HEK293T (cell line): ENCODE data around the gene GPAT3.

Experiments
- BHLHE40 ChIP-seq: fragments of 450-650 bp; IDR thresholded peaks from 2 replicates; pipeline ENCODE4 v1.6.1; 2016; ENCODE audit warnings: mild to moderate bottlenecking, moderate library complexity, borderline replicate concordance
- ELF4 ChIP-seq: fragments of 450-650 bp; IDR thresholded peaks from 2 replicates; pipeline ENCODE4 v1.6.1; 2017; ENCODE audit warnings: antibody characterized with exemption
- FOXA1 ChIP-seq: fragments of 450-650 bp; IDR thresholded peaks from 2 replicates; pipeline ENCODE4 v1.6.1; 2016; ENCODE audit warnings: mild to moderate bottlenecking
- FOXK2 ChIP-seq: fragments of 450-650 bp; IDR thresholded peaks from 2 replicates; pipeline ENCODE4 v1.6.1; 2016; ENCODE audit warnings: mild to moderate bottlenecking
- FOXM1 ChIP-seq: fragments of 450-650 bp; IDR thresholded peaks from 2 replicates; pipeline ENCODE4 v1.6.1; 2017; ENCODE audit warnings: mild to moderate bottlenecking, borderline replicate concordance
- HDGF ChIP-seq: fragments of 450-650 bp; IDR thresholded peaks from 2 replicates; pipeline ENCODE4 v1.6.1; 2017; ENCODE audit warnings: antibody characterized with exemption, borderline replicate concordance
- NFRKB ChIP-seq: fragments of 450-650 bp; IDR thresholded peaks from 2 replicates; pipeline ENCODE4 v1.6.1; 2016; ENCODE audit warnings: mild to moderate bottlenecking, moderate library complexity
- PKNOX1 ChIP-seq: fragments of 450-650 bp; IDR thresholded peaks from 2 replicates; pipeline ENCODE4 v1.6.1; 2016

GRCh38 chr4:83618991-83619645 lies 83.2 kb downstream of the GPAT3 start:
- no peak for TF ChIP-seq PKNOX1
- TF ChIP-seq HDGF, result no peak
- no peak for TF ChIP-seq BHLHE40
- no peak for TF ChIP-seq FOXA1
- no peak for TF ChIP-seq FOXK2
- TF ChIP-seq NFRKB, result no peak
- TF ChIP-seq FOXM1, result no peak
- no peak for TF ChIP-seq ELF4
